Calu3 (cell line): ENCODE measurements around the gene OLFML2B. TPM values are rescaled to one million over a fixed set of nuclear protein-coding genes. Genes with fewer than 3 reads are reported as not detected.

ENCODE experiments used
- BruUV-seq: library from RNA; stranded (reverse); fragments of 400-500 nt; replicated peaks from 2 replicates; lab custom pipeline; 2021; lab: Mats Ljungman, UMichigan
- CTCF ChIA-PET: fragments of 300-600 bp; sonication (Branson Sonifier 250); formaldehyde crosslinking; loops from one replicate; lab custom pipeline; 2022; ENCODE audit warnings: antibody characterized with exemption; lab: Charles Lee
- DNase-seq: peaks from one replicate; pipeline ENCODE4 v3.0.0; 2022
- H3K27ac Mint-ChIP-seq: one replicate; pipeline ENCODE4 v1.8.0; 2022; ENCODE audit warnings: mixed read lengths; ENCODE audit not compliant: unreplicated experiment
- H3K27me3 Mint-ChIP-seq: one replicate; pipeline ENCODE4 v1.8.0; 2022; ENCODE audit warnings: mixed read lengths; ENCODE audit not compliant: unreplicated experiment
- H3K36me3 Mint-ChIP-seq: one replicate; pipeline ENCODE4 v1.8.0; 2022; ENCODE audit warnings: mild to moderate bottlenecking, moderate library complexity, mixed read lengths; ENCODE audit not compliant: insufficient read depth, unreplicated experiment
- H3K4me1 Mint-ChIP-seq: one replicate; pipeline ENCODE4 v1.8.0; 2022; ENCODE audit warnings: mild to moderate bottlenecking, low read depth, mixed read lengths; ENCODE audit not compliant: unreplicated experiment
- H3K4me3 Mint-ChIP-seq: one replicate; pipeline ENCODE4 v1.8.0; 2022; ENCODE audit warnings: mild to moderate bottlenecking, low read depth, moderate library complexity, mixed read lengths; ENCODE audit not compliant: unreplicated experiment
- H3K9me3 Mint-ChIP-seq: one replicate; pipeline ENCODE4 v1.8.0; 2022; ENCODE audit warnings: low read depth, mixed read lengths; ENCODE audit not compliant: unreplicated experiment
- intact Hi-C: fragments of 100-400 bp; cut with micrococcal nuclease; formaldehyde crosslinking; loops from one replicate; pipeline ENCODE4 v1.10.0; 2022; ENCODE audit not compliant: unreplicated experiment
- total RNA-seq: library from RNA; stranded (reverse); gene quantifications from 2 replicates; pipeline ENCODE4 v1.2.3, GENCODE V29; 2022
- TF ChIP-seq, protein P1 (sequence below): fragments of 200-600 bp; IDR thresholded peaks from one replicate; pipeline ENCODE4 v1.8.0; 2022; ENCODE audit warnings: antibody characterized with exemption; ENCODE audit not compliant: unreplicated experiment

Gene OLFML2B
- total RNA-seq, 1 experiment from 2014 or later, result not detected

DNA sequence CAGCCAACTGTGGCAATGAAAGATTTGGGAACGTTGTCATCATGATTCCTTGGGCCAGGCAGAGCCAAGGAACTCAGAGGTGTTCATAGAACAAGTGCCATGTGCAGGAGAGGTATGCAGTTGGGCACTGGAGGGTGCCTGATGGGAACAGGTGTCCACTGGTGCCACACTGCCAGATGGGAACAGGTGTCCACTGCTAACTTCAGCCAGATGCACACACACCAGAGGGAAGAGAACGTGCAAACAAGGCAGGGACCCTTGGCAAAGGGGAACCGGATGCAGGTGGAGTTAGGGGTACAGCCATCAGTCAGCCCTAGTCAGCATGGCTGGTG, 13.5 kb downstream of the OLFML2B start:
- intact Hi-C loops, result no loop called here
- DNase-seq, result no peak
- Mint-ChIP-seq H3K27ac (no peak overlapping the region), H3K36me3 (no peaks in the 10 kb centered on the region), H3K4me1 (no peaks in the 10 kb centered on the region), H3K9me3 (no peaks in the 10 kb centered on the region), H3K4me3 (no peak overlapping the region), H3K27me3 (peaks cover 86% of the 10 kb centered on the region)
- BruUV-seq, result no TSS peak
- TF ChIP-seq, protein P1, sequence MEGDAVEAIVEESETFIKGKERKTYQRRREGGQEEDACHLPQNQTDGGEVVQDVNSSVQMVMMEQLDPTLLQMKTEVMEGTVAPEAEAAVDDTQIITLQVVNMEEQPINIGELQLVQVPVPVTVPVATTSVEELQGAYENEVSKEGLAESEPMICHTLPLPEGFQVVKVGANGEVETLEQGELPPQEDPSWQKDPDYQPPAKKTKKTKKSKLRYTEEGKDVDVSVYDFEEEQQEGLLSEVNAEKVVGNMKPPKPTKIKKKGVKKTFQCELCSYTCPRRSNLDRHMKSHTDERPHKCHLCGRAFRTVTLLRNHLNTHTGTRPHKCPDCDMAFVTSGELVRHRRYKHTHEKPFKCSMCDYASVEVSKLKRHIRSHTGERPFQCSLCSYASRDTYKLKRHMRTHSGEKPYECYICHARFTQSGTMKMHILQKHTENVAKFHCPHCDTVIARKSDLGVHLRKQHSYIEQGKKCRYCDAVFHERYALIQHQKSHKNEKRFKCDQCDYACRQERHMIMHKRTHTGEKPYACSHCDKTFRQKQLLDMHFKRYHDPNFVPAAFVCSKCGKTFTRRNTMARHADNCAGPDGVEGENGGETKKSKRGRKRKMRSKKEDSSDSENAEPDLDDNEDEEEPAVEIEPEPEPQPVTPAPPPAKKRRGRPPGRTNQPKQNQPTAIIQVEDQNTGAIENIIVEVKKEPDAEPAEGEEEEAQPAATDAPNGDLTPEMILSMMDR, result no peak
- CTCF ChIA-PET, result no interaction called here

DNA sequence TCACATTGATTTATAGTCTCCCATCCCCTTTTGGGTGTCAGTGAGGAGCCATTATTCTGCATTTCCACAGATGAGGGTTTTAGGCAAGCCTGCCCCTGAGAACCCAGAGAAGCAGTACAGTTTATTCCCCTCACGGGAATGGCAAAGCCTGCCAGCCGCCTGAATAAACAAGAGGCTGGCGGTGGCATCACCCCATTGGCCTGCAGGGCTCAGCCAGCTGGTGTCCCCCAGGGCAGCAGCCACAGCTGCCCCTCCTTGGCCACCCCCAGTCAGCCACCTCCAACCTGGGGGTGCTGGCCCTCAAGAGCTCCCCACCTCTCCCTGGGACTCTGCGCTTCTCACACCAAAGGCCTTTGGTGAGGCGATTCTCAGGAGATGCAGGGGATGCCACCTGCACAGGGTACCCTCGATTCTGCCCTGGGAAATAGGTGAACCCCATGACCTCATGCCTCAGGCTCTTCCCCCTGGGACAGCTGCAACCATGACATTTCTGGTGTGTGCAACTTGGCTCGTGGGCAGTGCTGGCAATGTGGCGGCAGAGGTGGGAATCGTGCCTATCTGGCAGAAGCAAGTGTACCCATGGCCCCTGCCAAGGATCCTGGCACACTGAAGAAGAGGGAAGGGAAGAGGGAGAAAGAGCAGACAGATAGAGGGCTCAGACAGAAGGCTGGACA, 14.0 kb downstream of the OLFML2B start:
- no peaks in the 10 kb centered on the region for H3K4me1 Mint-ChIP-seq
- BruUV-seq, result no TSS peak
- intact Hi-C loops, result no loop called here
- no peak for DNase-seq
- TF ChIP-seq, protein P1, result no peak
- no peak overlapping the region for H3K4me3 Mint-ChIP-seq
- H3K9me3 Mint-ChIP-seq, result no peaks in the 10 kb centered on the region
- no peaks in the 10 kb centered on the region for H3K36me3 Mint-ChIP-seq
- H3K27ac Mint-ChIP-seq, result no peak overlapping the region
- H3K27me3 Mint-ChIP-seq, result peaks cover 86% of the 10 kb centered on the region
- CTCF ChIA-PET, result no interaction called here

DNA sequence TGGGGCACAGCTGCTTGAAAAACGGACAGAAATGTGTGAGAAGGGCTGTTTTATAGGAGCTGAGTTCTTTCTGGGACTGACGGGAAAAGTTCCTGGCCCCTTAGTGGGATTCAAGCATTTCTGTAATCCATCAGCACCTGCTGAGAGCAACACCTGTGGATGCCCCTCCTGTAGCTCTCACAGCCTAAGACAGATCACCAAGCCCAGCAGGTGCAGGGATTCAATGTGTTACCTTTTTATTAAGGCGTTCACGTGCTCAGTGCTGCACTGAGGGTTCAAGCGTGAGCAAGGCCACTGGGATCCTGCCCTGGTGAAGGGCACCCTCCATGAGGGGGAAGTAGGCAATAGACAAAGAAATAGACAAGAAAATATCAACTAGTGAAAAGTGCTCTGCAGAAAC, 14.9 kb downstream of the OLFML2B start:
- TF ChIP-seq, protein P1, result no peak
- no peak overlapping the region for H3K27ac Mint-ChIP-seq
- intact Hi-C loops, result no loop called here
- CTCF ChIA-PET, result interaction anchor here (0.9 kb wide), 1 partner anchor 15 kb away, joined by 3 read pairs; the partner anchor contains the start of gene OLFML2B
- DNase-seq, result no peak
- BruUV-seq, result no TSS peak
- no peaks in the 10 kb centered on the region for H3K36me3 Mint-ChIP-seq
- no peak overlapping the region for H3K4me3 Mint-ChIP-seq
- peaks cover 86% of the 10 kb centered on the region for H3K27me3 Mint-ChIP-seq
- no peaks in the 10 kb centered on the region for H3K9me3 Mint-ChIP-seq
- no peaks in the 10 kb centered on the region for H3K4me1 Mint-ChIP-seq

DNA sequence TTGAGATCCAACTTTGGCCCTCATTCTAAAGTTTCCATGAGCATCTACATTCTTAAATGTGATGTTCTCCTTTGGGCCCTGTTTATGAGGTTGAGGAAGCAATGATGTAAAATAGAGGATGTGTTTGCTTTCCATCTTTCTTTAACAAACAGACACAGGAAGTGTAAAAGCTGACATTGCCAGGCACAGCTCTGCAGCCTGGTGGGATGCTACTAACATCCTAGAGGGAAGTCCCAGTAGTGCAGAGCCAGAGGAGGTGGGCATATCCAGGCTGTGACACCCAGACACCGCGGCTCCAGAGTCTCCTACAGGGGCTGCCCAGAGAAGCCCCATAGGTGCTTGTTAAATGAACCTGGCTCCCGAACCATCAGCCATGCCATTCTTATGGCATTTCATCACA, 16.2 kb downstream of the OLFML2B start:
- Mint-ChIP-seq H3K4me1 (no peaks in the 10 kb centered on the region), H3K4me3 (no peak overlapping the region), H3K27me3 (peaks cover 88% of the 10 kb centered on the region), H3K36me3 (no peaks in the 10 kb centered on the region), H3K27ac (no peak overlapping the region), H3K9me3 (no peaks in the 10 kb centered on the region)
- CTCF ChIA-PET, result no interaction called here
- no TSS peak for BruUV-seq
- intact Hi-C loops, result no loop called here
- no peak for DNase-seq
- TF ChIP-seq, protein P1, result no peak
